Gastroesophageal sphincter (tissue), 3 donors: ENCODE results near the gene FOXO1.

ENCODE experiments used
- CTCF ChIP-seq, 4 experiments: fragments of 200-600 bp in 2 of 4; fragments of 450-650 bp in 2 of 4; sonication (generic) in 1 of 4; IDR thresholded peaks; one replicate each; pipeline ENCODE4 v1.5.1; 2017 to 2019; ENCODE audit warnings: antibody characterized with exemption in 4 of 4, mild to moderate bottlenecking in 2 of 4, moderate library complexity in 2 of 4
- POLR2A ChIP-seq, 2 donors: fragments of 450-650 bp; IDR thresholded peaks; one replicate each; pipeline ENCODE4 v1.6.1; 2017; ENCODE audit warnings: antibody characterized with exemption in 2 of 2, mild to moderate bottlenecking in 2 of 2, moderate library complexity in 1 of 2
- POLR2AphosphoS5 ChIP-seq: sonication (generic); formaldehyde crosslinking; IDR thresholded peaks from one replicate; pipeline ENCODE4 v1.6.1; 2017; ENCODE audit warnings: antibody characterized with exemption

DNA sequence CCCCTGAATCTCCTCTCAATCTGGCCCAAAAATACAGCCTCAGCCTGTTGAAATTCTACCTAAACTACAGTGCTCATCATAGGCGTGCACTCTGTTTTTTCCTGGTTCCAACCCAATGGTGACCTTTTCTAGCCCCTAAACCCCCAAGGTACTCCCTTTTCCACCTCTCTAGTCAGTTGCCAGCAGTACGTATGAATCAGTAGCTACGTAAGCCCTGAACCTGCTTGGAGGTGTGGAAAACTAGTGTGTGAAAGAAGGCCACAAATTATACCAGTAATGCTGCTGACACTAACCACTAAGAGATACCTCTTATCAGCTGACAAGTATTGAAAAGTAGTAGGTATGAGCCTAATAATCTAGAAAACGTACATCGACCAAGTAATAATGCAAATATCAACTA is 60.9 kb downstream of the FOXO1 start:
- TF ChIP-seq CTCF (IDR thresholded peaks at IDR 0.05) (no peak), POLR2AphosphoS5 (no peak), POLR2A (IDR thresholded peaks at IDR 0.05) (no peak)
